Cardiac atrium fibroblast (primary cell): ENCODE data around the gene GPATCH8. TPM values are rescaled to one million over a fixed set of nuclear protein-coding genes. Genes with fewer than 3 reads are reported as not detected.

Source experiments
- total RNA-seq: library from RNA; depleted of rRNA; stranded (reverse); fragments of >200 nt; gene quantifications from 2 replicates; pipeline ENCODE4 v1.2.3, GENCODE V29; 2015

GPATCH8 gene
- 13.0 and 13.2 TPM in 2 replicates for total RNA-seq

GRCh38 chr17:44503147-44504029 is at the start of gene GPATCH8:
TSS of gene GPATCH8 (minus strand) at chr17:44503406. CDS start at chr17:44503370, 36 bp downstream.

GRCh38 chr17:44389281-44389680 is 113.9 kb downstream of the GPATCH8 start, which contains the start of gene ITGA2B:
TSS of gene ITGA2B (minus strand) at chr17:44389649. CDS start at chr17:44389473, 176 bp downstream.

GRCh38 chr17:44363613-44364159 is 139.5 kb downstream of the GPATCH8 start, which contains the start of gene FAM171A2:
TSS of gene FAM171A2 (minus strand) at chr17:44363853. CDS start at chr17:44363714, 139 bp downstream.

Other genes starting within 250 kb of the GPATCH8 start
- gene SLC4A1, start 235.3 kb downstream of the GPATCH8 start, total RNA-seq: not detected in 2 replicates
- gene RUNDC3A, start 194.8 kb downstream of the GPATCH8 start, total RNA-seq: not detected in 2 replicates
- 73.1 and 90.6 TPM in 2 replicates for gene SLC25A39, start 178.6 kb downstream of the GPATCH8 start, total RNA-seq
- gene GRN, start 158.1 kb downstream of the GPATCH8 start, total RNA-seq: 488 and 490 TPM in 2 replicates
- 1.6 and 7.2 TPM in 2 replicates for gene FAM171A2, start 139.6 kb downstream of the GPATCH8 start, total RNA-seq
- 0.54 TPM in 1 of 2 replicates, not detected in the other for gene ITGA2B, start 113.8 kb downstream of the GPATCH8 start, total RNA-seq
- gene FZD2, start 54.1 kb upstream of the GPATCH8 start, total RNA-seq: 3.4 and 8.8 TPM in 2 replicates
- gene MEIOC, start 153.1 kb upstream of the GPATCH8 start, total RNA-seq: under 0.01 TPM in 1 of 2 replicates, not detected in the other
- 16.4 and 22.8 TPM in 2 replicates for gene CCDC43, start 186.4 kb upstream of the GPATCH8 start, total RNA-seq
- 4.2 and 4.4 TPM in 2 replicates for gene DBF4B, start 205.3 kb upstream of the GPATCH8 start, total RNA-seq